HG03135 (cell line): ENCODE measurements around the gene LSM7.

Source experiments
- ATAC-seq: cut with Tn5 transposase; IDR thresholded peaks from one replicate; pipeline ENCODE4 v1.9.1; 2021; ENCODE audit warnings: mild to moderate bottlenecking, moderate library complexity; ENCODE audit not compliant: unreplicated experiment

Gene LSM7

DNA sequence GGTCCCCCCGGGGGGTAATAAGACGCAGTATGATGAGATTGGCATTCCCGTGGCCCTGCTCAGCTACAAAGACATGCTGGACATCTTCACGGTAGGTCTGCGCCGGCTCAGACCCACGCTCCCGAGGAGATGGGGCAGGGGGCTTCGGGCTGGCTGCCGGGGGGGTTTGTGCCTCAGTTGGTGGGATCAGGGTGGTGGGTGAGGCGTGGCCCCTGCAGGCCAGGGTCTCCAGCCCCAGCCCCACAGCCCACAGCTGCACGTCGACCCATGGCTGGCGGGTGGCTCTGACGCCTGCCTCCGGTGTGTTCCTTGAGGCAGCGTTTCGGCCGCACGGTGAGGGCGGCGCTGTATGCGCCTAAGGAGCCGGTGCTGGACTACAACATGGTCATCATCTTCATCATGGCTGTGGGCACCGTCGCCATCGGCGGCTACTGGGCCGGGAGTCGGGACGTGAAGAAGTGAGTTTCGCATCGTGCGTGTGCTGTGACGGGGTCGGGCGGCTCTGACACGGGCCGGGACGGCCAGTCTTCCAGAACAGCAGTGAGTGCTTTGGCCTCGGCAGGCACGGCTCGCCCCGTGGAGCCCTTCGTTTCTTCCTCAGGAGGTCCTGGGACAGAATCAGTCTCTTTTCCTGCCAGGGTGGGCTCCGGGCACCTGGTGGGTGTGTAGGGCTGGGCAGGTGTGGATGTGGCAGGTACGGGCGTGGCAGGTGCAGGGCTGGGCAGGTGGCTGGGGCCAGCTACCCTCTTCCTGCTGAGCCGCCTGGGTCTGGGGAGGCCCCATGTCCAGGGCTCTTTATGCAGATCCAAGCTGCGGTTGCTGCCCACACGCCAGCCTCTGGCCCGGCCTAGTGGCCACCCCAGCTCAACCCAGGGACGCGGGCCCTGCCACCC lies 10.6 kb upstream of the LSM7 start:
- ATAC-seq = no peak

GRCh38 chr19:2338055-2338615 lies 9.7 kb upstream of the LSM7 start:
- no peak for ATAC-seq

DNA sequence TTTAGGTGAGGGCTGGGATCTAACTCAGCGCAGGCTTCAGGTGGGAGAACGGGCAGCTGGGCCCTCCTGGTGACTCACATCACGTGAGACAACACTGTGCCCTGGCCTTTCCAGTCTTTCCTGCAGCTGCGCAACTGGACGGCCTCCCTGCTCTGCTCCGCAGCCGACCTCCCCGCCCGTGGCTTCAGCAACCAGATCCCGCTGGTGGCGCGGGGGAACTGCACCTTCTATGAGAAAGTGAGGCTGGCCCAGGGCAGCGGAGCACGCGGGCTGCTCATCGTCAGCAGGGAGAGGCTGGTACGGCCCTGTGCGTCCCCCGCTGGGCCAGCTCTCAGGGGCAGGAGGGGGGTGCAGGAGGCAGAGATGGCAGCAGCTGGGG lies 8.9 kb upstream of the LSM7 start:
- no peak for ATAC-seq

- no peak for ATAC-seq
Observed at GRCh38 chr19:2336528-2337328, 8.3 kb upstream of the LSM7 start.

DNA sequence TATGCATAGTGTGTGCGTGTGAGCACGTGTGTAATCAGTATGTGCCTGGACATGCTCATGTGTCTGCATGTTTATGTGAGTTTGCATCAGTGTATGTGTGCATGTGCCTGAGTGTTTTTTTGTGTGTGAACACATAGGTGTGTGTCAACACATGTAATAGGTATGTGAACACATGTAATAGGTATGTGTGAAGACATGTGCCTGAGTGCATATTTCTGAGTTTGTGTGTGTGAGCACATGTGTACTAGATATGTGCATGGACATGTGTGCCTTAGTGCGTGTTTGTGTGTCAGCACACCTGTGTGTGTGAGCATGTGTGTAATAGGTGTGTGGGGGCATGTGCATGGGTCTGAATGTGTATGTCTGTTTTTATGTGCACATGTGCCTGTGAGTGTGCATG lies 7.5 kb upstream of the LSM7 start:
- ATAC-seq = no peak

GRCh38 chr19:2334986-2335846 lies 6.8 kb upstream of the LSM7 start:
- no peak for ATAC-seq

GRCh38 chr19:2334426-2334825 lies 6.0 kb upstream of the LSM7 start:
- no peak for ATAC-seq

GRCh38 chr19:2333807-2334211 lies 5.4 kb upstream of the LSM7 start:
- ATAC-seq = no peak

GRCh38 chr19:2333027-2333806 lies 4.8 kb upstream of the LSM7 start:
- no peak for ATAC-seq

DNA sequence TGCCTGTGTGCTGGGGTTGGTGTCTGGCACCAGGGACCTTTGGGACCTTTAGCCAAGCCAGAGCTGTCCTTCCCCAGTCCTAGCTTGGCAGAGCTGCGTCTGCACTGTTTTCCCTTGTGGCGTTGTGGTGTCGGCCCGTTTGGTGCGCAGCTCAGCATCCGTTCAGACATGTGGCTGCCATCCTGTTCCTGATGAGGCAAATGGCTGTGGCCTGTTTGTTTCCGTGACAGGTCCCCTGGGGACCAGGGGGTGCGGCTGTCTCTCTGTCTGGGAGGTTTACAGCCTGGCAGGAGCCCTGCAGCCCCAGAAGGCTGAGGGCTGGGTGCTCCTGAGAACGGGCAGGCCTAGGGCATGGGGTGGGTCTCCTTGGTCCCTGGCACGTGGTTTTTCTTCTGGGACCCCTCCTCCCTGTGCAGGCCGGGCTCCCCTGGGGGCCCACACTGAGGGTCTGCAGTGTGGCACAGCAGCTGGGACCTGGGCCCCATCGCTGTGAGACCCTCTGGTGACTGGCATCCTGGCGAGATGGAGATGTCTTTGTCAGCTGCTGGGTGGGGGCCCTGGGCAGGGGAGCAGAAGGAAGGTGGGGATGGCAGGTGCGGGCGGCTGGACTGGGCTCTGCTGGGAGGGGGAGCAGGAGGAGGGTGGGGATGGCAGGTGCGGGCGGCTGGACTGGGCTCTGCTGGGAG lies 4.1 kb upstream of the LSM7 start:
- ATAC-seq = no peak

- ATAC-seq = no peak
Observed at GRCh38 chr19:2331601-2332246, 3.3 kb upstream of the LSM7 start.

DNA sequence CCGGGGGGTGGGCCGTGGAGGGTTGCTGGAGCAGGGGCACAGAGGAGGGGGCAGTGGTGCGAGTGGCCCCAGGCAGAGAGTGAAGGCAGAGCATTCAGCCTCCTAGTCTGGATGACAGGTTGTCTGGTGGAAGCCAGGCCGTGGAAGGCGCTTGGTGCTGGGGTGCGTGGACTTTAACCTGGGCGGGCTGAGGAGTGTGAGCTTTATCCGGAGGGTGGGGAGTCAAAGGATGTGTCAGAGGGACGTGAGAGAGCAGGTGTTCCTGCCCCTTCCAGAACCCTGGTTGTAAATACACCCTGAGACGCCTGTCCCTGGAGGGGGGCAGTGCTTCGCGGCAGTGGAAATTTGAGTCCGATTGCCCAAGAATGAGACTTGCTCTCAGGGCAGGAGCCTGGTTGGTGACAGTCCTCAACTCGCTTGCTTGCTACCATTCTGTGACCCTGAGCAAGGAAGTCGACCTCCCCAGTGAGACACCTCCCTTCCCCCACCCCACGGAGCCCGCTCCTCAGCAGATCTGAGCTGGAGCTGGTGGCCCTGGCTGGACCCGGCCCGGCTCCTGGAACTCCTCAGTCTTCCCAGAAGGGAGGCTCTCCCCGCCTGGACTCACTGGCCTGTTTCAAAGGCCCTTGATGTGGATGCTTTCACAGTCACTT lies 2.4 kb upstream of the LSM7 start:
- no peak for ATAC-seq

DNA sequence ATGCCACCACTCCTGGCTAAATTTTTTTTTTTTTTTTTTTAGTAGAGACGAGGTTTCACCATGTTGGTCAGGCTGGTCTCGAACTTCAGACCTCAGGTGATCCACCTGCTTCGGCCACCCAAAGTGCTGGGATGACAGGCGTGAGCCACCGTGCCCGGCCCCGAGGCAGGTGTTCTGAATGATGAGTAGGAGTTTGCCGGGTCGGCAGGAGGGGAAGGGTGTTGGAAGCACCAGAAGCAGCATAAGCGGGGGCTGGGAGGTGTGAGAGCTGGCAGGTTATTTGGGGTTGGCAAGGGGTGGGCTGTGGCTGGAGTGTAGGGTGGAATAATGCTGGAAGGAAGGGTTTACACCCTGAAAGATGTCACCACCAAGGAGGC lies 1.9 kb upstream of the LSM7 start:
- no peak for ATAC-seq

- ATAC-seq = no peak
Observed at GRCh38 chr19:2329501-2329916, 1.1 kb upstream of the LSM7 start.

DNA sequence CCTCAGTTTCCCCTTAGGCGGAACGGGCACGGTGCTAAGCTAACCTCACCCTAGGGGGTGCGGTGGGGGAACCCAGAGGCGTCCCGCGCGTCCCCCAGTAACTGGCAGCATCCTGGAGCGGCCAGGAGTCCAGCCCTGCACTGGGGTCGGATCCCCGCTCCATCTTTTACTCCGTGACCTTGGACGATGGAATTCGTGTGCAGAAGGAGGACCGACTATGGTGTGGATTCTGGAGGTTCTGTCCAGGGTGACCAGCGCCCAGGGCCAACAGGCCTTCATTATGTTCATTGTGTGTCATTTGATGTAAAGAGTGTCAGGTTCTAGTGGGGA lies 728 bp upstream of the LSM7 start:
- ATAC-seq = no peak

DNA sequence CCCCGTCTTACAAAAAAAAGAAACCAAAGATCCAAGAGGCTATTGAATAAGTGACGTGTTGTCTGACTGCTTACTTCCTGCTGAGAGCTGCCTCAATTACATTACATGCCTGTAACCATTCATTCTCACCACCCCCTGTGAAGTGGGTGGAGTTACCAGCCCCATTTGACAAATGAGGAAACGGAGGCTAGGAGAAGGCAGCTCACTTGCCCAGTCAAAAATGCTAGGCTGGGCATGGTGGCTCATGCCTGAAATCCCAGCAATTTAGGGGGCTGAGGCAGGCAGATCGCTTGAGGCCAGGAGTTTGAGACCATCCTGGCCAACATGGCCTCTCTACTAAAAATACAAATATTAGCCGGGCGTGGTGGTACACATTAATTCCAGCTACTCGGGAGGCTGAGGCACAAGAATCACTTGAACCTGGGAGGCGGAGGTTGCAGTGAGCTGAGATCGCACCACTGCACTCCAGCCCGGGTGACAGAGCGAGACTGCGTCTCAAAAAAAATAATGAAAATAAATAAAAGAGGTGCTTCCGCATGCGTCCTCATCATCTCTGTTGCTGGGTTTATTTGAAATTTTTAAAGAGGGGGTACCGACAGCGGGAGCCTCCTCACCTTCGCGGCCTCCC lies 499 bp downstream of the LSM7 start:
- ATAC-seq = no peak

GRCh38 chr19:2326699-2327360 lies 1.6 kb downstream of the LSM7 start:
- no peak for ATAC-seq
